Activated T-helper 1 cell treated with anti-CD3 and anti-CD28 coated beads, Interleukin-12 subunit alpha, Interleukin-12 subunit beta, Interleukin-2, Interleukin-4 antibody, amounts not matched to agents 30 ng/mL and 10 ng/mL and 1 ng/mL, durations not matched to agents 14 hours and 24 hours and 36 hours (primary cell): ENCODE data around the gene ZNF628. TPM values are rescaled to one million over a fixed set of nuclear protein-coding genes. Genes with fewer than 3 reads are reported as not detected.
A peak's percentile ranks its signal among the peaks of the same experiment; 100 is the strongest.

Source experiments
- DNase-seq: peaks from one replicate; pipeline ENCODE4 v3.0.0; 2021; ENCODE audit warnings: low spot score
- H3K27ac Mint-ChIP-seq: one replicate; pipeline ENCODE4 v1.8.0; 2021; ENCODE audit warnings: mild to moderate bottlenecking, mixed read lengths
- H3K27me3 Mint-ChIP-seq: one replicate; pipeline ENCODE4 v1.8.0; 2022; ENCODE audit warnings: mild to moderate bottlenecking, moderate library complexity, mixed read lengths; ENCODE audit not compliant: insufficient read depth
- H3K36me3 Mint-ChIP-seq: one replicate; pipeline ENCODE4 v1.8.0; 2021; ENCODE audit warnings: low read depth, mixed read lengths
- H3K4me1 Mint-ChIP-seq: one replicate; pipeline ENCODE4 v1.8.0; 2021; ENCODE audit warnings: low read depth, mixed read lengths
- H3K4me3 Mint-ChIP-seq: one replicate; pipeline ENCODE4 v1.8.0; 2021; ENCODE audit warnings: mild to moderate bottlenecking, moderate library complexity, mixed read lengths
- H3K9me3 Mint-ChIP-seq: one replicate; pipeline ENCODE4 v1.8.0; 2021; ENCODE audit warnings: mixed read lengths
- intact Hi-C: fragments of 100-400 bp; cut with micrococcal nuclease; formaldehyde crosslinking; loops from one replicate; pipeline ENCODE4 v1.15.1; 2024
- total RNA-seq: library from RNA; stranded (reverse); gene quantifications from 2 replicates; pipeline ENCODE4 v1.2.3, GENCODE V29; 2022

Gene ZNF628
- total RNA-seq, 1 donor from 2014 or later = 7.6 TPM

GRCh38 chr19:55504252-55504603 is 27.8 kb downstream of the ZNF628 start:
- peaks cover 4% of the 10 kb centered on the region for H3K27me3 Mint-ChIP-seq
- peak overlapping the region; percentile 78 for H3K4me3 Mint-ChIP-seq
- no peak overlapping the region for H3K27ac Mint-ChIP-seq
- no peaks in the 10 kb centered on the region for H3K9me3 Mint-ChIP-seq
- DNase-seq = no peak
- peaks cover 24% of the 10 kb centered on the region for H3K4me1 Mint-ChIP-seq
- intact Hi-C loops = loop anchor here (1.0 to 5.0 kb wide), 5 partner anchors 27 to 622 kb away; partner anchors contain the start of gene ZNF628
- H3K36me3 Mint-ChIP-seq = peaks cover 5% of the 10 kb centered on the region

- H3K27me3 Mint-ChIP-seq = peaks cover 4% of the 10 kb centered on the region
- no peak overlapping the region for H3K4me3 Mint-ChIP-seq
- H3K4me1 Mint-ChIP-seq = peaks cover 24% of the 10 kb centered on the region
These were observed 28.6 kb downstream of the ZNF628 start for GRCh38 chr19:55504981-55505380.

GRCh38 chr19:55508120-55508519 is 31.7 kb downstream of the ZNF628 start:
- no peak overlapping the region for H3K4me3 Mint-ChIP-seq
- peaks cover 2% of the 10 kb centered on the region for H3K36me3 Mint-ChIP-seq
- H3K27me3 Mint-ChIP-seq = peaks cover 5% of the 10 kb centered on the region
- peaks cover 11% of the 10 kb centered on the region for H3K4me1 Mint-ChIP-seq
- H3K9me3 Mint-ChIP-seq = no peaks in the 10 kb centered on the region
- DNase-seq = no peak
- no peak overlapping the region for H3K27ac Mint-ChIP-seq
- intact Hi-C loops = no loop called here

More at GRCh38 chr19:55504981-55505380, 28.6 kb downstream of the ZNF628 start:
- intact Hi-C loops = loop anchor here (1.0 to 5.0 kb wide), 5 partner anchors 28 to 623 kb away; partner anchors contain the start of gene ZNF628
- Mint-ChIP-seq H3K27ac (no peak overlapping the region), H3K36me3 (peaks cover 5% of the 10 kb centered on the region), H3K9me3 (no peaks in the 10 kb centered on the region)
- DNase-seq = no peak

- peak overlapping the region; percentile 68 for H3K27ac Mint-ChIP-seq
These were observed 40.6 kb downstream of the ZNF628 start for GRCh38 chr19:55516878-55517620.

GRCh38 chr19:55519451-55520311 is 43.3 kb downstream of the ZNF628 start:
- Mint-ChIP-seq H3K27me3 (no peaks in the 10 kb centered on the region), H3K4me3 (no peak overlapping the region), H3K27ac (no peak overlapping the region), H3K4me1 (no peaks in the 10 kb centered on the region), H3K9me3 (no peaks in the 10 kb centered on the region), H3K36me3 (no peaks in the 10 kb centered on the region)
- intact Hi-C loops = no loop called here
- no peak for DNase-seq

More at GRCh38 chr19:55516878-55517620, 40.6 kb downstream of the ZNF628 start:
- Mint-ChIP-seq H3K4me1 (no peaks in the 10 kb centered on the region), H3K36me3 (no peaks in the 10 kb centered on the region), H3K27me3 (peaks cover 2% of the 10 kb centered on the region), H3K9me3 (no peaks in the 10 kb centered on the region), H3K4me3 (peak overlapping the region; percentile 66)
- DNase-seq = peak; percentile 88
- intact Hi-C loops = loop anchor here (1.0 to 2.0 kb wide), 5 partner anchors 56 to 115 kb away; partner anchors contain the start of genes ISOC2 and ZNF784

- Mint-ChIP-seq H3K36me3 (no peaks in the 10 kb centered on the region), H3K4me3 (no peak overlapping the region), H3K27ac (no peak overlapping the region), H3K9me3 (no peaks in the 10 kb centered on the region), H3K27me3 (peaks cover 2% of the 10 kb centered on the region), H3K4me1 (no peaks in the 10 kb centered on the region)
- no peak for DNase-seq
- intact Hi-C loops = no loop called here
These were observed 44.4 kb downstream of the ZNF628 start for GRCh38 chr19:55520691-55521292.

GRCh38 chr19:55525289-55526101 is 49.1 kb downstream of the ZNF628 start:
- Mint-ChIP-seq H3K4me1 (no peaks in the 10 kb centered on the region), H3K4me3 (no peak overlapping the region), H3K27me3 (peaks cover 2% of the 10 kb centered on the region), H3K27ac (no peak overlapping the region), H3K36me3 (no peaks in the 10 kb centered on the region), H3K9me3 (no peaks in the 10 kb centered on the region)
- intact Hi-C loops = no loop called here
- DNase-seq = no peak

GRCh38 chr19:55526216-55527196 is 50.1 kb downstream of the ZNF628 start:
- Mint-ChIP-seq H3K27ac (no peak overlapping the region), H3K4me1 (no peaks in the 10 kb centered on the region), H3K9me3 (no peaks in the 10 kb centered on the region), H3K36me3 (no peaks in the 10 kb centered on the region), H3K4me3 (no peak overlapping the region), H3K27me3 (peaks cover 2% of the 10 kb centered on the region)
- no peak for DNase-seq
- intact Hi-C loops = no loop called here

GRCh38 chr19:55527197-55528029 is 51.0 kb downstream of the ZNF628 start:
- H3K4me3 Mint-ChIP-seq = no peak overlapping the region
- H3K27me3 Mint-ChIP-seq = peaks cover 2% of the 10 kb centered on the region
- no peaks in the 10 kb centered on the region for H3K36me3 Mint-ChIP-seq
- no peaks in the 10 kb centered on the region for H3K9me3 Mint-ChIP-seq
- no peak for DNase-seq
- H3K27ac Mint-ChIP-seq = no peak overlapping the region
- intact Hi-C loops = no loop called here
- H3K4me1 Mint-ChIP-seq = no peaks in the 10 kb centered on the region

GRCh38 chr19:55528030-55528803 is 51.8 kb downstream of the ZNF628 start:
- intact Hi-C loops = no loop called here

More at GRCh38 chr19:55528030-55528803, 51.8 kb downstream of the ZNF628 start:
- peaks cover 2% of the 10 kb centered on the region for H3K27me3 Mint-ChIP-seq
- H3K9me3 Mint-ChIP-seq = no peaks in the 10 kb centered on the region
- no peaks in the 10 kb centered on the region for H3K4me1 Mint-ChIP-seq
- no peak for DNase-seq
- H3K27ac Mint-ChIP-seq = no peak overlapping the region
- no peak overlapping the region for H3K4me3 Mint-ChIP-seq
- no peaks in the 10 kb centered on the region for H3K36me3 Mint-ChIP-seq
